Activated naive CD8-positive, alpha-beta T cell treated with anti-CD3 and anti-CD28 coated beads, Interleukin-2, amount 10 ng/mL, durations not matched to agents 7 days and 5 days (primary cell): ENCODE measurements around the gene TRIO. TPM values are rescaled to one million over a fixed set of nuclear protein-coding genes. Genes with fewer than 3 reads are reported as not detected.

Experiments used
- ATAC-seq: fragments of 150-1000 bp; cut with Tn5 transposase; one replicate; pipeline ENCODE4 v1.10.0; 2021; ENCODE audit warnings: low read depth, moderate library complexity
- POLR2A ChIA-PET: fragments of 350-600 bp; sonication (Branson Sonifier 250); formaldehyde crosslinking; loops from one replicate; lab custom pipeline; 2021; ENCODE audit warnings: antibody characterized with exemption; lab: Charles Lee
- DNase-seq: peaks from one replicate; pipeline ENCODE4 v3.0.0; 2021
- H3K27ac Mint-ChIP-seq: one replicate; pipeline ENCODE4 v1.8.0; 2022; ENCODE audit warnings: mild to moderate bottlenecking, mixed read lengths
- H3K27me3 Mint-ChIP-seq: one replicate; pipeline ENCODE4 v1.8.0; 2022; ENCODE audit warnings: mild to moderate bottlenecking, moderate library complexity, mixed read lengths
- H3K36me3 Mint-ChIP-seq: one replicate; pipeline ENCODE4 v1.8.0; 2021; ENCODE audit warnings: mild to moderate bottlenecking, mixed read lengths
- H3K4me1 Mint-ChIP-seq: one replicate; pipeline ENCODE4 v1.8.0; 2021; ENCODE audit warnings: mixed read lengths
- H3K4me3 Mint-ChIP-seq: one replicate; pipeline ENCODE4 v1.8.0; 2022; ENCODE audit warnings: mild to moderate bottlenecking, moderate library complexity, mixed read lengths
- H3K9me3 Mint-ChIP-seq: one replicate; pipeline ENCODE4 v1.8.0; 2021; ENCODE audit warnings: mixed read lengths
- total RNA-seq, 2 experiments: library from RNA; stranded (reverse); gene quantifications; one replicate each; pipeline ENCODE4 v1.2.3, GENCODE V29; 2021

Gene TRIO
- total RNA-seq, 2 experiments from 2014 or later = 7.7 to 7.9 TPM

DNA sequence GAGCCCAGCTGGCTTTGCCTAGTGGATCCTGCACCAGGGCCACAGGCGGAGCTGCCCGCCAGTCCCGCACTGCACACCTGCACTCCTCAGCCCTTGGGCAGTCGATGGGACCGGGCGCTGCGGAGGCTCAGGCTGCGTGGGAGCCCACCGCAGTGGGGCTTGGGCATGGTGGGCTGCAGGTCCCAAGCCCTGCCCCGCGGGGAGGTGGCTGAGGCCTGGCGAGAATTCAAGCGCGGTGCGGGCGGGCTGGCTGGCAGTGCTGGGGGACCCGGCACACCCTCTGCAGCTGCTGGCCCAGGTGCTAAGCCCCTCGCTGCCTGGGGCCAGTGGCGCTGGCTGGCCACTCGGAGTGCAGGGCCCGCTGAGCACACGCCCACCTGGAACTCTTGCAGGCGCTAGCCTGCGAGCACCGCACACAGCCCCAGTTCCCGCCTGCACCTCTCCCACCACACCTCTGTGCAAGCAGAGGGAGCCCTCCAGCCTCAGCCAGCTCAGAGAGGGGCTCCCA lies 312.7 kb downstream of the TRIO start:
- H3K27me3 Mint-ChIP-seq = no peaks in the 10 kb centered on the region
- H3K4me3 Mint-ChIP-seq = no peak overlapping the region
- DNase-seq (no peak), ATAC-seq (no peak)
- peaks cover 5% of the 10 kb centered on the region for H3K36me3 Mint-ChIP-seq
- H3K4me1 Mint-ChIP-seq = no peaks in the 10 kb centered on the region
- H3K9me3 Mint-ChIP-seq = no peaks in the 10 kb centered on the region
- POLR2A ChIA-PET = no interaction called here
- H3K27ac Mint-ChIP-seq = no peak overlapping the region

GRCh38 chr5:14457476-14457875 lies 314.3 kb downstream of the TRIO start:
- ATAC-seq = no peak
- no peaks in the 10 kb centered on the region for H3K9me3 Mint-ChIP-seq
- H3K27ac Mint-ChIP-seq = no peak overlapping the region
- POLR2A ChIA-PET = interaction anchor here (0.5 kb wide), 1 partner anchor 125 kb away, joined by 3 read pairs; no protein-coding TSS in a partner anchor
- peaks cover 1% of the 10 kb centered on the region for H3K36me3 Mint-ChIP-seq
- H3K4me3 Mint-ChIP-seq = no peak overlapping the region
- DNase-seq = no peak
- no peaks in the 10 kb centered on the region for H3K27me3 Mint-ChIP-seq
- H3K4me1 Mint-ChIP-seq = no peaks in the 10 kb centered on the region

DNA sequence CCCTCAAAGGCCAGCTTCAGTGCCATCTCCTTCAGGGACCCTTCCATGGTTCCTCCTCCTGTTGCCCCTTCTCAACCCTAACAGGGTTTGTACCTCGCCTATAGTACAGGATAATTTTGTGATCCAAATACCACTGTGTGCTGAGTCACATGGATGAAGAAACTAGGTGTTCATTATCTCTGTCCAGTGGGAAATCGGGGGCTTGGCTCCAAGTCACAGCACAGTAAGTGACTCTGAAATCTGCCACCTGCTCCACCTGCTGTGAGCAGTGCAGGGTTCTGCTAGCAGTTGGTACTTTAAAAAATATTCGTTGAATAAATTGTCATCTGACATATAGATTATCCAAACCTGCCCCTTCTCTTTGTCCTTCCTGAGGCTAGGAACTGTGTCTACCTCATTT lies 315.3 kb downstream of the TRIO start:
- H3K27me3 Mint-ChIP-seq = no peaks in the 10 kb centered on the region
- no peaks in the 10 kb centered on the region for H3K4me1 Mint-ChIP-seq
- peak overlapping the region; percentile 32 for H3K27ac Mint-ChIP-seq
- no peak for DNase-seq
- POLR2A ChIA-PET = no interaction called here
- H3K36me3 Mint-ChIP-seq = peaks cover 1% of the 10 kb centered on the region
- H3K9me3 Mint-ChIP-seq = no peaks in the 10 kb centered on the region
- H3K4me3 Mint-ChIP-seq = no peak overlapping the region
- ATAC-seq = no peak

DNA sequence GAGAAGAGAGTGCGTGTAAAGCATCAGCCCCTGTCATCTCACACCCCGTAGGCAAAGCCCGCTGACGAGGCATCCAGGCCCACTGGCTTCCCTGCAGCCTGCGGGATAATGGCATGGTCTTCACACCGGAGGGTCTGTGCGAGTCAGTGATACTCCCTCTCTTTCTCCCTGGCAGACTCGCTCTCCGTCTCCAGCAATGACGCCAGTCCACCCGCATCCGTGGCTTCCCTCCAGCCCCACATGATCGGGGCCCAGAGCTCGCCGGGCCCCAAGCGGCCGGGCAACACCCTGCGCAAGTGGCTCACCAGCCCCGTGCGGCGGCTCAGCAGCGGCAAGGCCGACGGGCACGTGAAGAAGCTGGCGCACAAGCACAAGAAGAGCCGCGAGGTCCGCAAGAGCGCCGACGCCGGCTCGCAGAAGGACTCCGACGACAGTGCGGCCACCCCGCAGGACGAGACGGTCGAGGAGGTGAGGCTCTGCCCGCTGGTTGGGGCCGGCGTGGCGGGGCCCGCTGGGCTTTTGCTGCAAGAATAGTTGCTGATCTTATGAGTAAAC lies 317.8 kb downstream of the TRIO start:
- Mint-ChIP-seq H3K27me3 (no peaks in the 10 kb centered on the region), H3K4me3 (no peak overlapping the region), H3K9me3 (no peaks in the 10 kb centered on the region), H3K4me1 (no peaks in the 10 kb centered on the region), H3K36me3 (peaks cover 2% of the 10 kb centered on the region), H3K27ac (no peak overlapping the region)
- no peak for ATAC-seq
- no peak for DNase-seq
- POLR2A ChIA-PET = no interaction called here

- H3K27me3 Mint-ChIP-seq = no peaks in the 10 kb centered on the region
- POLR2A ChIA-PET = no interaction called here
- no peaks in the 10 kb centered on the region for H3K4me1 Mint-ChIP-seq
These were observed 319.5 kb downstream of the TRIO start for GRCh38 chr5:14462681-14463080.

DNA sequence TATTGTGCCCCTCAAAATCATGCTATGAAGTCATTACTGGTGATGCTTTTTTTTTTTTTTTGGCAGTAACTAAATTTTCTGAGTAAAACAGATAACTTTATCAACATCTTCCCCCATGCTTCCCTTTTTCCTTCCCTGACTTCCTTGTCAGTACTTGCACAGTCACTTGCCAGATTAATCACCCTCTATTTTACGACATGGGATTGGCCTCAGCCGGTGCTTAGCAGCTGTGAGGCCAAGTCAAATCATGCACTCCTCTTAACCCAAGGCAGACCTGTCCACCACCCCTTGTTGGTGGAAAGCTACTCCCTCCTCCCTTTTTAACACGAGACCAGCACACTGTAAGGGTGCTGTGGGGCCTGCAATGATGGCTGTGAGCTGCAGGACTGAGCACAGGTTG lies 320.5 kb downstream of the TRIO start:
- Mint-ChIP-seq H3K27ac (no peak overlapping the region), H3K4me3 (no peak overlapping the region), H3K36me3 (peaks cover 2% of the 10 kb centered on the region), H3K27me3 (no peaks in the 10 kb centered on the region), H3K4me1 (no peaks in the 10 kb centered on the region), H3K9me3 (no peaks in the 10 kb centered on the region)
- ATAC-seq (no peak), DNase-seq (no peak)
- POLR2A ChIA-PET = no interaction called here

More at GRCh38 chr5:14462681-14463080, 319.5 kb downstream of the TRIO start:
- no peak for DNase-seq
- no peak overlapping the region for H3K4me3 Mint-ChIP-seq
- H3K36me3 Mint-ChIP-seq = peaks cover 2% of the 10 kb centered on the region
- H3K9me3 Mint-ChIP-seq = no peaks in the 10 kb centered on the region
- no peak overlapping the region for H3K27ac Mint-ChIP-seq
- no peak for ATAC-seq

DNA sequence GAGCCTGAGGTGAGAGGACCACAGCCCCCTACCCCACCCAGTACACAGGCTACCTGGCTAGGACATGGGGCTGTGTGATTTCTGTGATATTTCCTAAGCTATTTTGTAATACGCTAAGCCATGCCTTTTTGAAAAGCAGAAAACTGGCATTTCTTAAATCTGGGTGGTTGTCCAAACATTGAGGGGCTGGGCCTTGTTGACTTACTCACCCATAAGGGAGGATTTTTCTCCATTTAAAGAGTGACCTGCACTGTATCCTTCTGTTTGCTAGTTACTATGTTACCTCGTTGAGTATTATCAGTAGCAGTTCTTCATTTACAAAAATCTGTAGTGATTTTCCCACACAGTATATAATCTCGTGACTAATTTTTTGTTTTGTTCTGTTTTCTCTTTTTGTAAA lies 321.0 kb downstream of the TRIO start:
- Mint-ChIP-seq H3K36me3 (peaks cover 2% of the 10 kb centered on the region), H3K9me3 (no peaks in the 10 kb centered on the region)
- no peak for ATAC-seq

DNA sequence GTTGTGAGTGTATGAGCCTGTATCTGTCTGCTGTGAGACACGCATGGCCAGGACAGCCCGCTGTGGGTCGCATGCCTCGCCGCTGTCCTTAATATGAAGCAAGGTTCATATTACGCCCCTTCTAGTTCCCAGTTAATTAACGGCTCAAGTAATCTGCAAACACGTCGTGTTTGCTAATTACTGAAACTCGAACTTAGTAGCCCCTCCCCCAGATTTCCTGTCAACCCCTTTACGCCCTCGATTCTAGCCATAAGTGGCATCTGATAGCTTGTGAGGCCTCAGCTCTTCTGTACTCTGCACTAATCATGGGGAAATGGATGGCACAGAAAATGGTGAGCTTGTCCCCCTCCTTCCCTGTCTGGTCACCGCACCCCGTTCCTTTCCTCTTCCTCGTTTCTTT lies 321.5 kb downstream of the TRIO start:
- no peak overlapping the region for H3K27ac Mint-ChIP-seq
- ATAC-seq (no peak), DNase-seq (no peak)
- H3K36me3 Mint-ChIP-seq = peaks cover 2% of the 10 kb centered on the region
- H3K4me1 Mint-ChIP-seq = no peaks in the 10 kb centered on the region
- POLR2A ChIA-PET = no interaction called here
- no peaks in the 10 kb centered on the region for H3K9me3 Mint-ChIP-seq
- peaks cover 2% of the 10 kb centered on the region for H3K27me3 Mint-ChIP-seq
- no peak overlapping the region for H3K4me3 Mint-ChIP-seq

More for the DNA sequence above, 321.0 kb downstream of the TRIO start:
- POLR2A ChIA-PET = no interaction called here
- DNase-seq = no peak
- H3K27ac Mint-ChIP-seq = no peak overlapping the region
- no peaks in the 10 kb centered on the region for H3K27me3 Mint-ChIP-seq
- no peaks in the 10 kb centered on the region for H3K4me1 Mint-ChIP-seq
- H3K4me3 Mint-ChIP-seq = no peak overlapping the region

DNA sequence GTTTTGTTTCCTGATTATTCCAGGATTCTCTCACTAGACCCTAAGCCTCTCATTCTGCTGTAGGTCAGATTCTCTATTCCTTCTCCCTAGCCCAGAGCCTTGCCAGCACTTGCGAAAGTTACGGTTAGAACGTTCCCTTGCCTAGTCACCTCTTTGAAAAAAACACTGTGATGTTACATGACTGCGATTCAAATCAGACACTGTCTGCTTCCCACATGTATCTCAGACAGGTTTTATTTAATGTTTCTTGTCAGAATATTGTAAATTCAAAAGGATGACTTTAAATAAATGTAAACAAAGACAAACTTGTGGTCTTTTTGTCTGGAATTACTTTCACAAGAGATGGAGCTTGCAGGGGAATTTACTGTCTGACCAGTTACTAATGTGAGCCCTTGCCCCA lies 322.0 kb downstream of the TRIO start:
- DNase-seq (no peak), ATAC-seq (no peak)
- H3K27me3 Mint-ChIP-seq = peaks cover 2% of the 10 kb centered on the region
- POLR2A ChIA-PET = no interaction called here
- no peaks in the 10 kb centered on the region for H3K9me3 Mint-ChIP-seq
- H3K36me3 Mint-ChIP-seq = peaks cover 2% of the 10 kb centered on the region
- no peak overlapping the region for H3K4me3 Mint-ChIP-seq
- H3K27ac Mint-ChIP-seq = no peak overlapping the region
- H3K4me1 Mint-ChIP-seq = no peaks in the 10 kb centered on the region

DNA sequence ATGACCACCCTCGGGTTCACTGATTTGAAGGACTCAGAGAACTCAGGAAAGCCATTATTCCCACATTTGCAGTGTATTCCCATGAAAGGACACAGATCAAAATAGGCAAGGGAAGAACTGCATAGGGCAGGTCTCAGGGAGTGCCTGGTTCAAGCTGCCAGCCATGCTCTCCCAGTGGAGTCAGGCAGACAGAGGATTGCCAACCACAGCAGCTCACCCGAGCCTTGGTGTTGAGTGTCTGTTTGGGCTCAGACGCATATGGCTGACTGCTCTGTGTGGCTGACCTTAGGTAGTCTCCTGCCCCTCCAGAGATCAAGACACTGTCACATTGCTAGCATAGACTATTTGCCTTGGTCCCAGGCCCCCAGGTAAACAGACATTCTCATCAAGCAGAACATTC lies 322.6 kb downstream of the TRIO start:
- no peak for DNase-seq
- no peaks in the 10 kb centered on the region for H3K9me3 Mint-ChIP-seq
- POLR2A ChIA-PET = no interaction called here
- H3K27me3 Mint-ChIP-seq = peaks cover 2% of the 10 kb centered on the region
- no peak overlapping the region for H3K27ac Mint-ChIP-seq
- H3K4me1 Mint-ChIP-seq = no peaks in the 10 kb centered on the region
- peaks cover 2% of the 10 kb centered on the region for H3K36me3 Mint-ChIP-seq
- H3K4me3 Mint-ChIP-seq = no peak overlapping the region
- no peak for ATAC-seq

DNA sequence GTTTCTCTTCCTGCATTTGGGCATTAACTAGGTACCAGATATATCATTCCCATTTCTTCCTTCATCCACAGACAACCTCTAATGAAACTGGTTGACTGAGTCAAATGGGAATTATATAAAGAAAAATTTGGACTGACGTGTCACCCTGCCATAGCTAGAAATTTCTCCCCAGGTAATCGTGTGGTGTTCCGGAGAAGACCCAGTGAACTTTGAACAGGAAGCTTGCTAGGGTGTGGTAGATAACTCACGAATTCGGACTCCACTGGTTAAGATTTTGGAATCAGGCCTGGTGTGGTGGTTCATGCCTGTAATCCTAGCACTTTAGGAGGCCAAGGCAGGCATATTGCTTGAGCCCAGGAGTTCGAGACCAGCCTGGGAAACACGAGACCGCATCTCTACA lies 324.1 kb downstream of the TRIO start:
- H3K9me3 Mint-ChIP-seq = no peaks in the 10 kb centered on the region
- H3K27me3 Mint-ChIP-seq = peaks cover 2% of the 10 kb centered on the region
- peaks cover 7% of the 10 kb centered on the region for H3K4me1 Mint-ChIP-seq
- H3K36me3 Mint-ChIP-seq = peaks cover 2% of the 10 kb centered on the region
- H3K27ac Mint-ChIP-seq = no peak overlapping the region
- no peak overlapping the region for H3K4me3 Mint-ChIP-seq
- ATAC-seq (no peak), DNase-seq (no peak)
- POLR2A ChIA-PET = no interaction called here

- peaks cover 9% of the 10 kb centered on the region for H3K4me1 Mint-ChIP-seq
- ATAC-seq (no peak), DNase-seq (no peak)
- H3K27ac Mint-ChIP-seq = no peak overlapping the region
- H3K27me3 Mint-ChIP-seq = peaks cover 2% of the 10 kb centered on the region
- POLR2A ChIA-PET = interaction anchor here (0.6 kb wide), 1 partner anchor 44 kb away, joined by 4 read pairs; no protein-coding TSS in a partner anchor
- H3K4me3 Mint-ChIP-seq = no peak overlapping the region
- peaks cover 2% of the 10 kb centered on the region for H3K36me3 Mint-ChIP-seq
- H3K9me3 Mint-ChIP-seq = no peaks in the 10 kb centered on the region
These were observed 324.7 kb downstream of the TRIO start for GRCh38 chr5:14467886-14468285.

- DNase-seq (no peak), ATAC-seq (no peak)
- Mint-ChIP-seq H3K27me3 (peaks cover 2% of the 10 kb centered on the region), H3K4me1 (peaks cover 9% of the 10 kb centered on the region), H3K36me3 (no peaks in the 10 kb centered on the region), H3K4me3 (no peak overlapping the region), H3K27ac (no peak overlapping the region), H3K9me3 (no peaks in the 10 kb centered on the region)
- POLR2A ChIA-PET = no interaction called here
These were observed 326.6 kb downstream of the TRIO start for GRCh38 chr5:14469551-14470377.

GRCh38 chr5:14471507-14471906 lies 328.4 kb downstream of the TRIO start:
- POLR2A ChIA-PET = no interaction called here
- peaks cover 9% of the 10 kb centered on the region for H3K4me1 Mint-ChIP-seq
- H3K27me3 Mint-ChIP-seq = peaks cover 2% of the 10 kb centered on the region
- H3K4me3 Mint-ChIP-seq = no peak overlapping the region
- no peaks in the 10 kb centered on the region for H3K9me3 Mint-ChIP-seq
- peaks cover 5% of the 10 kb centered on the region for H3K36me3 Mint-ChIP-seq
- no peak for ATAC-seq
- no peak overlapping the region for H3K27ac Mint-ChIP-seq
- DNase-seq = no peak
